ENCODE measurements around the gene SNRPD3.

- TF ChIP-seq POLR2A (IDR thresholded peaks at IDR 0.05) (no peak), CTCF (IDR thresholded peaks at IDR 0.05) (no peak), POLR2AphosphoS5 (IDR thresholded peaks at IDR 0.05) (no peak)
These were observed 48.1 kb upstream of the SNRPD3 start for GRCh38 chr22:24507716-24508115.

Data from prostate gland (tissue), 2 donors.